Activated naive CD8-positive, alpha-beta T cell (primary cell): ENCODE measurements around the gene KCNIP3.
"Not testable (repeated sequence)": the region's sequence is repeated elsewhere in the genome, so short reads cannot be mapped to it uniquely, and the experiment has no call there.

Experiments used
- H3K27ac Mint-ChIP-seq: one replicate; pipeline ENCODE4 v1.8.0; 2021; ENCODE audit warnings: mixed read lengths
- H3K27me3 Mint-ChIP-seq: one replicate; pipeline ENCODE4 v1.8.0; 2021; ENCODE audit warnings: mixed read lengths
- H3K36me3 Mint-ChIP-seq: one replicate; pipeline ENCODE4 v1.8.0; 2021; ENCODE audit warnings: mixed read lengths
- H3K4me1 Mint-ChIP-seq: one replicate; pipeline ENCODE4 v1.8.0; 2021; ENCODE audit warnings: low read depth, mixed read lengths
- H3K4me3 Mint-ChIP-seq: one replicate; pipeline ENCODE4 v1.8.0; 2021; ENCODE audit warnings: mild to moderate bottlenecking, mixed read lengths
- H3K9me3 Mint-ChIP-seq: one replicate; pipeline ENCODE4 v1.8.0; 2021; ENCODE audit warnings: low read depth, mixed read lengths

Gene KCNIP3

GRCh38 chr2:95377216-95378123, 80.3 kb downstream of the KCNIP3 start:
- no peak overlapping the region for H3K4me3 Mint-ChIP-seq
- no peaks in the 10 kb centered on the region for H3K36me3 Mint-ChIP-seq
- H3K4me1 Mint-ChIP-seq = peaks cover 7% of the 10 kb centered on the region
- no peak overlapping the region for H3K27ac Mint-ChIP-seq
- H3K9me3 Mint-ChIP-seq = no peaks in the 10 kb centered on the region
- peaks cover 5% of the 10 kb centered on the region for H3K27me3 Mint-ChIP-seq

DNA sequence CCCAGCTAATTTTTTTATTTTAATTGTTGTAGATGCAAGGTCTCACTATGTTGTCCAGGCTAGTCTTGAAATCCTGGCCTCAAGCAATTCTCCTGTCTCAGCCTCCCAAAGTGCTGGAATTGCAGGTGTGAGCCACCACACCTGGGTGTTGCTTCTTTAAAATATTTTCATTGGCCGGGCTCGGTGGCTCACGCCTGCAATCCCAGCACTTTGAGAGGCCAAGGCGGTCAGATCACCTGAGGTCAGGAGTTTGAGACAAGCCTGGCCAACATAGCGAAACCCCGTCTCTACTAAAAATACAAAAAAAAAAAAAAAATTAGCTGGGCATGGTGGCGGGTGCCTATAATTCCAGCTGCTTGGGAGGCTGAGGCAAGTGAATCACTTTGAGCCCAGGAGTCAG, 81.1 kb downstream of the KCNIP3 start:
- H3K9me3 Mint-ChIP-seq, H3K27ac Mint-ChIP-seq, H3K27me3 Mint-ChIP-seq, H3K4me3 Mint-ChIP-seq, H3K4me1 Mint-ChIP-seq, H3K36me3 Mint-ChIP-seq: not testable (repeated sequence)

DNA sequence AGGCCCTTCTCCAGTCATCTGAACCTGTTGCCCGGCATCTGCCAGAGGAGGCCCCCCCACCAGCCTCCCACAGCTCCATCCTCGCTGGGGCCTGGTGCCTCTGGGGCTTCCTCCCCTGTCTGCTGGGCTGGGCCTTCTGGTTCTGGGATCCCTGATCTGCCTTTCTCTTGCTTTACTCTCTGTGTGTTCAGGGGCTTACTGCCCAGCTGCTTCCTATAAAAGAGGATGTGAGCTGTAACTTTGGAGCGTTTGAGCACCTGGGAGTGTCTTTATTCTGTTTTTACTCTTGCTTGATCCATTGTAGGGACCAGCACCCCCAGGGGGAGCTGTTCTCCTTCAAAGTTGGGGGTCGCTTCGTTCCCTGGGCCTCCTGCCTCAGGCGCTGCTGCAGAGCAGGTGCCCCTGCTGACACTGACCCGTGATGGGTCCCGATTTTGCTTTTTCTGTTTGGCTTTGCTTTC, 82.3 kb downstream of the KCNIP3 start:
- H3K4me1 Mint-ChIP-seq = peaks cover 7% of the 10 kb centered on the region
- H3K36me3 Mint-ChIP-seq = no peaks in the 10 kb centered on the region
- H3K9me3 Mint-ChIP-seq = no peaks in the 10 kb centered on the region
- H3K27ac Mint-ChIP-seq = no peak overlapping the region
- peaks cover 4% of the 10 kb centered on the region for H3K27me3 Mint-ChIP-seq
- H3K4me3 Mint-ChIP-seq = no peak overlapping the region

DNA sequence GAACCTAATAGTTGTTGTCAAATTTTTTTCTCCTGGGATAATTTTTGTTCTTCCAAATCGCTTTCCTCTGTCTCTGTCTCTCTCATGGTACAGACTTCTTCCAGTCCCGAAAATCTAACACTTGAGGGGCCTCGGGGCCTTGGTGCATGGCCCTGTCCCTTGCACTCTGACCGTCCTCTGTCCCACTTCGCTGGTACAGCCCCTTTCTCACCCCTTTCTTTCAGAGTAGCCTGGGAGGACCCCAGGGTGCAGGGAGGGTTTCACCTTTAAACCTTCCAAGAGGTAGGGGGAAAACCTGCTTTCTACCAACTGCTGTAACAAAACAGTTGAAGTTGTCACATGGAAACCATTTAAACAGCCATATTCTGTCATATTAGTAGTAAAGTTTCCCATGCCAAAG, 83.1 kb downstream of the KCNIP3 start:
- H3K9me3 Mint-ChIP-seq = no peaks in the 10 kb centered on the region
- H3K27me3 Mint-ChIP-seq = peaks cover 4% of the 10 kb centered on the region
- no peaks in the 10 kb centered on the region for H3K36me3 Mint-ChIP-seq
- H3K4me1 Mint-ChIP-seq = peaks cover 2% of the 10 kb centered on the region
- H3K27ac Mint-ChIP-seq = no peak overlapping the region
- H3K4me3 Mint-ChIP-seq = no peak overlapping the region

DNA sequence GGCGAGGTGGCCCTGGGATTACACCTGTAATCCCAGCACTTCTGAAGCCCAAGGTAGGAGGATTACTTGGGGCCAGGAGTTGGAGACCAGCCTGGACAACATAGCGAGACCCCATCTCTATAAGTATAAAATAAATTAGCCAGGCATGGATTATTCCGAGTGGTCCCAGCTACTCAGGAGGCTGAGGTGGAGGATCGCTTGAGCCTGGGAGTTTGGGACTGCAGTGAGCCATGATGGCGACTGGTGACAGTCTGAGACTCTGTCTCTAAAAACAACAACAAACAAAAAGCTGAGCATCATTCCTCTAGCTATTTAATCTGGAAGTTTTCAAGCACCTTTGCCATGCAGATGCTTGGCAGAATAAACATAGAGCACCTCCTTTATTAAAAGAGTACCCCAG, 83.6 kb downstream of the KCNIP3 start:
- peaks cover 4% of the 10 kb centered on the region for H3K27me3 Mint-ChIP-seq
- H3K36me3 Mint-ChIP-seq = no peaks in the 10 kb centered on the region
- H3K9me3 Mint-ChIP-seq = no peaks in the 10 kb centered on the region
- no peak overlapping the region for H3K4me3 Mint-ChIP-seq
- H3K4me1 Mint-ChIP-seq = peaks cover 2% of the 10 kb centered on the region
- H3K27ac Mint-ChIP-seq = no peak overlapping the region

GRCh38 chr2:95381212-95382191, 84.4 kb downstream of the KCNIP3 start:
- Mint-ChIP-seq H3K27me3 (peaks cover 1% of the 10 kb centered on the region), H3K27ac (no peak overlapping the region), H3K9me3 (no peaks in the 10 kb centered on the region), H3K4me1 (no peaks in the 10 kb centered on the region), H3K36me3 (no peaks in the 10 kb centered on the region), H3K4me3 (no peak overlapping the region)

DNA sequence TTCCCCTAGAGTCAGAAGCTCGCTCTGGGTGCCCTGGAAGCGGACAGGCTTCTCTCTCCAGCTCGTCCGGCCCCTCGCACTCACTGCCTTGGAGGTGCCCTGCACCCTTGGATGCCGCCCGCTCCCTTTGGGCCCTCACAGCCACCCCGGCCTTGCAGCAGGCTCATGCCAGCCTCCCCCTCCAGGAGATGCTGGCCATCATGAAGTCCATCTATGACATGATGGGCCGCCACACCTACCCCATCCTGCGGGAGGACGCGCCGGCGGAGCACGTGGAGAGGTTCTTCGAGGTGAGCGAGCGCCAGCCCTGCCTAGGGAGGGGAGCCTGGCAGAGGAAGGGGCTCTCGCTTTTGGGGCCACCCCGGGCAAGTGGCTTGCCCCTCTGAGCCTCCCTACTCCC, 85.0 kb downstream of the KCNIP3 start:
- Mint-ChIP-seq H3K36me3 (no peaks in the 10 kb centered on the region), H3K9me3 (no peaks in the 10 kb centered on the region), H3K4me3 (no peak overlapping the region), H3K27me3 (no peaks in the 10 kb centered on the region), H3K4me1 (no peaks in the 10 kb centered on the region), H3K27ac (no peak overlapping the region)

GRCh38 chr2:95382686-95383634, 85.8 kb downstream of the KCNIP3 start:
- Mint-ChIP-seq H3K4me3 (no peak overlapping the region), H3K27ac (no peak overlapping the region), H3K36me3 (no peaks in the 10 kb centered on the region), H3K27me3 (peaks cover 4% of the 10 kb centered on the region), H3K9me3 (no peaks in the 10 kb centered on the region), H3K4me1 (no peaks in the 10 kb centered on the region)

DNA sequence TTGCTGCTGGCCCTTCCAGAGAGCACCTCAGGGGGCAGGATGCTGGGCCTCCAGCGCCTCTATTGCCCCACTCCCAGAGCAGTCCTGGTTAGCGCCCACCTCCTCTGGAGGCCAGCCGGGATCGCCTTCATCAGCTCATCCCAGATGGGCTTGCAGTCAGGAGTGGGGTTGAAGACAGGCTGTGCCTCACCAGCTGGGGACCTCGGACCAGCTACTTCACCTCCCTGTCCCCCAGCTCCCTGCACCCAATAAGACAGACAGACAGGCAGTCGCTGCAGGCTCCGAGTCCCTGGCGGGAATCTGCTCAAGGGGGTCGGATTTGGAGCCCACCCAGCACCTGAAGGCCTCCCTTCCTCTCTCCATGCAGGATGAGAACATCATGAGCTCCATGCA, 86.5 kb downstream of the KCNIP3 start:
- peaks cover 4% of the 10 kb centered on the region for H3K27me3 Mint-ChIP-seq
- no peak overlapping the region for H3K4me3 Mint-ChIP-seq
- no peaks in the 10 kb centered on the region for H3K36me3 Mint-ChIP-seq
- H3K27ac Mint-ChIP-seq = no peak overlapping the region
- H3K9me3 Mint-ChIP-seq = no peaks in the 10 kb centered on the region
- no peaks in the 10 kb centered on the region for H3K4me1 Mint-ChIP-seq

DNA sequence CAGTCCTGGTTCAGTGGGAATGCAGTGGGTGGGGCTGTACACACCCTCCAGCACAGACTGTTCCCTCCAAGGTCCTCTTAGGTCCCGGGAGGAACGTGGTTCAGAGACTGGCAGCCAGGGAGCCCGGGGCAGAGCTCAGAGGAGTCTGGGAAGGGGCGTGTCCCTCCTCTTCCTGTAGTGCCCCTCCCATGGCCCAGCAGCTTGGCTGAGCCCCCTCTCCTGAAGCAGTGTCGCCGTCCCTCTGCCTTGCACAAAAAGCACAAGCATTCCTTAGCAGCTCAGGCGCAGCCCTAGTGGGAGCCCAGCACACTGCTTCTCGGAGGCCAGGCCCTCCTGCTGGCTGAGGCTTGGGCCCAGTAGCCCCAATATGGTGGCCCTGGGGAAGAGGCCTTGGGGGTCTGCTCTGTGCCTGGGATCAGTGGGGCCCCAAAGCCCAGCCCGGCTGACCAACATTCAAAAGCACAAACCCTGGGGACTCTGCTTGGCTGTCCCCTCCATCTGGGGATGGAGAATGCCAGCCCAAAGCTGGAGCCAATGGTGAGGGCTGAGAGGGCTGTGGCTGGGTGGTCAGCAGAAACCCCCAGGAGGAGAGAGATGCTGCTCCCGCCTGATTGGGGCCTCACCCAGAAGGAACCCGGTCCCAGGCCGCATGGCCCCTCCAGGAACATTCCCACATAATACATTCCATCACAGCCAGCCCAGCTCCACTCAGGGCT, 87.9 kb downstream of the KCNIP3 start:
- Mint-ChIP-seq H3K9me3 (no peaks in the 10 kb centered on the region), H3K27ac (no peak overlapping the region), H3K36me3 (no peaks in the 10 kb centered on the region), H3K27me3 (peaks cover 4% of the 10 kb centered on the region), H3K4me1 (no peaks in the 10 kb centered on the region), H3K4me3 (no peak overlapping the region)

DNA sequence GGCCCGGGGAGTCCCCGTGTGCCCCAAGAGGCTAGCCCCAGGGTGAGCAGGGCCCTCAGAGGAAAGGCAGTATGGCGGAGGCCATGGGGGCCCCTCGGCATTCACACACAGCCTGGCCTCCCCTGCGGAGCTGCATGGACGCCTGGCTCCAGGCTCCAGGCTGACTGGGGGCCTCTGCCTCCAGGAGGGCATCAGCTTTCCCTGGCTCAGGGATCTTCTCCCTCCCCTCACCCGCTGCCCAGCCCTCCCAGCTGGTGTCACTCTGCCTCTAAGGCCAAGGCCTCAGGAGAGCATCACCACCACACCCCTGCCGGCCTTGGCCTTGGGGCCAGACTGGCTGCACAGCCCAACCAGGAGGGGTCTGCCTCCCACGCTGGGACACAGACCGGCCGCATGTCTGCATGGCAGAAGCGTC, 88.4 kb downstream of the KCNIP3 start:
- H3K4me1 Mint-ChIP-seq = no peaks in the 10 kb centered on the region
- no peaks in the 10 kb centered on the region for H3K36me3 Mint-ChIP-seq
- no peak overlapping the region for H3K4me3 Mint-ChIP-seq
- H3K27ac Mint-ChIP-seq = no peak overlapping the region
- H3K9me3 Mint-ChIP-seq = no peaks in the 10 kb centered on the region
- H3K27me3 Mint-ChIP-seq = peaks cover 4% of the 10 kb centered on the region

- Mint-ChIP-seq H3K36me3 (no peaks in the 10 kb centered on the region), H3K9me3 (no peaks in the 10 kb centered on the region), H3K4me1 (no peaks in the 10 kb centered on the region), H3K27ac (no peak overlapping the region), H3K4me3 (no peak overlapping the region), H3K27me3 (peaks cover 4% of the 10 kb centered on the region)
Measured at GRCh38 chr2:95386031-95386430, 88.9 kb downstream of the KCNIP3 start.

DNA sequence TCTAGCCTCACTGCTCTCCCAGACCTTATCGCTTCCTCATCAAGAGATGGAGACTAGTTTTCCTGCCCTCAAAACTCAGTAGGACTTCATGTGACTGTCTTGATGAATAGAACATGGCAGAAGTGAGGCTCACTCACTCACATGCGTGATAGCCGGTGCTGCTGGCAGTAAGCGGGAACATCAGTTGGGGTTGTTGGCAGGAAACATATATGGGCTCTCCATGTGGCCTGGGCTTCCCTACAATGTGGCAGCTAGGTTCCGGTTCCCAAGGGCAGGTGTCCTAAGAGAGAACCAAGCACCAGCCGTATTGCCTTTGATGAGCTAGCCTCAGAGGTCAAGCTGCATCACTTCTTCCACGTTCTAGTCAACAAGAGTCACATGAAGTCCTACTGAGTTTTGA, 90.2 kb downstream of the KCNIP3 start:
- no peaks in the 10 kb centered on the region for H3K9me3 Mint-ChIP-seq
- H3K27me3 Mint-ChIP-seq = peaks cover 4% of the 10 kb centered on the region
- H3K4me3 Mint-ChIP-seq = no peak overlapping the region
- H3K4me1 Mint-ChIP-seq = no peaks in the 10 kb centered on the region
- H3K27ac Mint-ChIP-seq = no peak overlapping the region
- no peaks in the 10 kb centered on the region for H3K36me3 Mint-ChIP-seq
